DOHH2 (cell line): ENCODE measurements around the gene EPB41L4B.

Source experiments
- H3F3A ChIP-seq: fragments of 200-600 bp; sonication (generic), shearing (Covaris generic); 2 replicates; pipeline ENCODE4 v1.6.0; 2016; ENCODE audit warnings: antibody characterized with exemption, mild to moderate bottlenecking; ENCODE audit not compliant: control insufficient read depth, insufficient read depth
- H3K27ac ChIP-seq: fragments of 200-600 bp; sonication (generic); 2 replicates; pipeline ENCODE4 v1.5.1; 2014; ENCODE audit warnings: low read depth, mild to moderate bottlenecking, low read length, moderate library complexity
- H3K27me3 ChIP-seq: fragments of 200-600 bp; sonication (generic); 2 replicates; pipeline ENCODE4 v1.6.1; 2014; ENCODE audit warnings: mild to moderate bottlenecking, low read length, mixed read lengths; ENCODE audit not compliant: control insufficient read depth
- H3K36me3 ChIP-seq: fragments of 200-600 bp; sonication (generic); 2 replicates; pipeline ENCODE4 v1.6.1; 2014; ENCODE audit warnings: mild to moderate bottlenecking, low read length, moderate library complexity, mixed read lengths; ENCODE audit not compliant: control insufficient read depth
- H3K4me1 ChIP-seq: fragments of 200-600 bp; sonication (generic); 2 replicates; pipeline ENCODE4 v1.6.1; 2014; ENCODE audit warnings: mild to moderate bottlenecking, low read length, mixed read lengths; ENCODE audit not compliant: control insufficient read depth
- H3K4me2 ChIP-seq: fragments of 200-600 bp; sonication (generic); 2 replicates; pipeline ENCODE4 v1.6.0; 2014; ENCODE audit warnings: mild to moderate bottlenecking, low read length, moderate library complexity
- H3K4me3 ChIP-seq: fragments of 200-600 bp; sonication (generic); 2 replicates; pipeline ENCODE4 v1.5.1; 2014; ENCODE audit warnings: mild to moderate bottlenecking, low read length, mixed read lengths
- H3K79me2 ChIP-seq: fragments of 200-600 bp; sonication (generic); 2 replicates; pipeline ENCODE4 v1.6.1; 2014; ENCODE audit warnings: mild to moderate bottlenecking, low read length, mixed read lengths; ENCODE audit not compliant: control insufficient read depth
- H3K9me2 ChIP-seq: fragments of 200-600 bp; sonication (generic); replicated peaks from 2 replicates; pipeline ENCODE4 v1.6.1; 2014; ENCODE audit warnings: mild to moderate bottlenecking, low read length, mixed read lengths; ENCODE audit not compliant: control insufficient read depth
- H3K9me3 ChIP-seq: fragments of 200-600 bp; sonication (generic); 2 replicates; pipeline ENCODE4 v1.6.1; 2014; ENCODE audit warnings: antibody characterized with exemption, low read length, mixed read lengths; ENCODE audit not compliant: control insufficient read depth, insufficient read depth
- H4K20me1 ChIP-seq: fragments of 200-600 bp; sonication (generic); 2 replicates; pipeline ENCODE4 v1.6.0; 2014; ENCODE audit warnings: low read depth, mild to moderate bottlenecking, antibody characterized with exemption, low read length, moderate library complexity; ENCODE audit not compliant: control insufficient read depth, insufficient read depth
- EZH2phosphoT487 ChIP-seq: fragments of 200-600 bp; sonication (generic); IDR thresholded peaks from 2 replicates; pipeline ENCODE4 v1.6.1; 2017; ENCODE audit warnings: borderline replicate concordance, mild to moderate bottlenecking, antibody characterized with exemption, low read length, moderate library complexity, mixed read lengths
- TF ChIP-seq, protein P1 (sequence below): fragments of 200-600 bp; sonication (generic); IDR thresholded peaks from one replicate; pipeline ENCODE4 v1.5.1; 2014; ENCODE audit warnings: antibody characterized with exemption, mild to moderate bottlenecking, low read depth, low read length; ENCODE audit not compliant: poor library complexity, severe bottlenecking

EPB41L4B gene

DNA sequence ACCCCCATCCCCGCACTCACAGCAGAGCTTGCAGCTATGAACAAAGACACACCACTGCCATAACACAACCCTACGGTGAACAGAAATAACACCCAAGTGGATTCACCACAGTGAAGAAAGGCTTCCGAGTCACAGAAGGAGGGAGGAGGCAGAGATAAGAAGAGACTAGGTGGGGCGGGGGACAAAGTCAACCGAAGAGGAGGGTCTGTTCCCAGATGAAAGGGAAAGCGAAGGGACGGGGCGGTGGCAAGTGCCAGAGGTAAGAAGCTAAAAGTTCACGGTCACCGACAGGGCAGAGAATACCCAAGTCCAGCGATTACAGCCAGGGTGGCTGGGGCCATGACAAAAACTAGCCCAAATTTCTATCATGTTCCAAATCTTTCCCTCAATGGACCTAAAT is 21.0 kb downstream of the EPB41L4B start:
- H3K9me3 ChIP-seq, result no peaks in the 10 kb centered on the region

DNA sequence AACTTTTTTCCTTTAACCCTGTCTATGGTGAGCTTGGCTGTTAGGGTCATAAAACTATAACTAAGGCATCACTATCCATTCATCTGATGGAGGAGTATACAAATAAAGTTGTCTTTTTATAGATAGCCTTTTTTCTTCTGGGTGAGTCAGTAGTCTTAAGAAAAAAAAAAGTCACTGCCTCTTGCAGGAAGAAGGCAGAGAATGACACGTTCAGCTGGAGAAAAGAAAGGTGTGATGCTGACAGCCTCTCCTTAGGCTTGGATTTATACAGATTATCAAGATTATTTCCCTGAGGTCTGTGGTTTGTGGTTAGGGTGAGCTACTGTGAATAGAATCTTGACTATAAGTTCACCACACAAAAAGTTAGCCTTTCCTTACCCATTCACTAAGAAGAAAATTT is 23.0 kb downstream of the EPB41L4B start:
- H3K27me3 ChIP-seq, result no peaks in the 10 kb centered on the region
- H3K36me3 ChIP-seq, result no peaks in the 10 kb centered on the region
- H3K4me3 ChIP-seq, result no peak overlapping the region
- no peak overlapping the region for H3K4me2 ChIP-seq
- TF ChIP-seq, protein P1, sequence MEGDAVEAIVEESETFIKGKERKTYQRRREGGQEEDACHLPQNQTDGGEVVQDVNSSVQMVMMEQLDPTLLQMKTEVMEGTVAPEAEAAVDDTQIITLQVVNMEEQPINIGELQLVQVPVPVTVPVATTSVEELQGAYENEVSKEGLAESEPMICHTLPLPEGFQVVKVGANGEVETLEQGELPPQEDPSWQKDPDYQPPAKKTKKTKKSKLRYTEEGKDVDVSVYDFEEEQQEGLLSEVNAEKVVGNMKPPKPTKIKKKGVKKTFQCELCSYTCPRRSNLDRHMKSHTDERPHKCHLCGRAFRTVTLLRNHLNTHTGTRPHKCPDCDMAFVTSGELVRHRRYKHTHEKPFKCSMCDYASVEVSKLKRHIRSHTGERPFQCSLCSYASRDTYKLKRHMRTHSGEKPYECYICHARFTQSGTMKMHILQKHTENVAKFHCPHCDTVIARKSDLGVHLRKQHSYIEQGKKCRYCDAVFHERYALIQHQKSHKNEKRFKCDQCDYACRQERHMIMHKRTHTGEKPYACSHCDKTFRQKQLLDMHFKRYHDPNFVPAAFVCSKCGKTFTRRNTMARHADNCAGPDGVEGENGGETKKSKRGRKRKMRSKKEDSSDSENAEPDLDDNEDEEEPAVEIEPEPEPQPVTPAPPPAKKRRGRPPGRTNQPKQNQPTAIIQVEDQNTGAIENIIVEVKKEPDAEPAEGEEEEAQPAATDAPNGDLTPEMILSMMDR, result no peak
- TF ChIP-seq EZH2phosphoT487, result no peak
- H3K27ac ChIP-seq, result no peak overlapping the region
- no peaks in the 10 kb centered on the region for H3K9me3 ChIP-seq
- H3K79me2 ChIP-seq, result no peaks in the 10 kb centered on the region
- H3K4me1 ChIP-seq, result no peaks in the 10 kb centered on the region
- no peaks in the 10 kb centered on the region for H3K9me2 ChIP-seq
- no peaks in the 10 kb centered on the region for H4K20me1 ChIP-seq
- no peaks in the 10 kb centered on the region for H3F3A ChIP-seq

More for the DNA sequence above, 21.0 kb downstream of the EPB41L4B start:
- no peak for TF ChIP-seq EZH2phosphoT487
- TF ChIP-seq, protein P1, result no peak
- H3K79me2 ChIP-seq, result no peaks in the 10 kb centered on the region
- H3F3A ChIP-seq, result no peaks in the 10 kb centered on the region
- H3K27ac ChIP-seq, result no peak overlapping the region
- H3K4me2 ChIP-seq, result no peak overlapping the region
- H3K36me3 ChIP-seq, result no peaks in the 10 kb centered on the region
- H3K4me3 ChIP-seq, result no peak overlapping the region
- H3K27me3 ChIP-seq, result no peaks in the 10 kb centered on the region
- no peaks in the 10 kb centered on the region for H3K9me2 ChIP-seq
- H4K20me1 ChIP-seq, result no peaks in the 10 kb centered on the region
- H3K4me1 ChIP-seq, result no peaks in the 10 kb centered on the region

DNA sequence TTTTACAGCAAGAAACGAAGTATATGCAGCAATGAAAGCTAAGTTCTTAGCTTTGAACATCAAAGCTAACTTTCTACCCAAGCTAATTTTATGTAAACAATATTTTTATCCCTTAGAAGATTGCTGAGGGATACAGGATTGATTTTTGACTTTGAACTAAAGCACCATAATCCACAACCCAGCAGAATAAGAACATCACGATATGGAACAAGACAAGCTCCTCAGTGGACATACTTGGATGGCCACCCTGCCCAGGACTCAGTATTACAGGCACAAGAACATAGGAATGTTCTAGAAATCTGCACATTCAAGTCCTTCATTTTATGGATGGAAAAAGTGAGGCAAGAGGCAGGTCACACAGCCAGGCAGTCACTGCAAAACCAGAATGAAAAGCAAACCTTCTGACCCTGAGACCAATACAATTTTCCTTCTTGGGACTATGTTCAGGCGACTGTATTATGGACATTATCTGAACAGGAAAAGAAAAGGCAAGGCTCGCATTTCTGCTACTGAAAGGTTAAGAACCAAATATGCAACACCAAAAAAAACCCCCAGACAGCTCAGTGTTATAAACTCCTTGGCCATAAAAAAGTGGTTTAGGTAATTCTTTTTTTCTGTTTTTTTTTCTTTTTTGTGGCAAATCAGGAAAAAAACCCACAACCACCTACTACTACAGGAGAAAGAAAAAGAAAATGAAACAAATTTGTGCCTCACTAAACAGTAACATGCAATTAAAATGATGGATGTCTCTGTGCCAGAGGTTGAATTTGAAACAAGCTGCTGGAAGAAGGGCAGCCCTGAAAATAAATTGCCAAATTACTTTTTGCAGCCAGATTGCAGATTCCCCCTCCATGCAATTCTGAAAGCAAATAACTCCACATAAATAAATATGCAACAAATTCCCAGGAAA is 25.4 kb downstream of the EPB41L4B start:
- Histone ChIP-seq H3K27ac (no peak overlapping the region), H3K4me3 (no peak overlapping the region), H3K36me3 (no peaks in the 10 kb centered on the region), H3K4me1 (no peaks in the 10 kb centered on the region), H3K27me3 (no peaks in the 10 kb centered on the region), H3K9me3 (no peaks in the 10 kb centered on the region), H3K4me2 (no peak overlapping the region), H4K20me1 (no peaks in the 10 kb centered on the region), H3K79me2 (no peaks in the 10 kb centered on the region), H3K9me2 (no peaks in the 10 kb centered on the region), H3F3A (no peaks in the 10 kb centered on the region)
- no peak for TF ChIP-seq EZH2phosphoT487
- TF ChIP-seq, protein P1, result no peak
